HT-29 (cell line): ENCODE results near the gene OR2F1. TPM values are rescaled to one million over a fixed set of nuclear protein-coding genes. Genes with fewer than 3 reads are reported as not detected.
"Not testable (repeated sequence)": the region's sequence is repeated elsewhere in the genome, so short reads cannot be mapped to it uniquely, and the experiment has no call there.

ENCODE experiments used
- DNase-seq: peaks from one replicate; pipeline ENCODE4 v3.0.0-alpha.2; 2015; ENCODE audit warnings: low spot score
- total RNA-seq: library from RNA; depleted of rRNA; stranded (reverse); fragments of >200 nt; shearing (Covaris generic); gene quantifications from 2 replicates; pipeline ENCODE4 v1.2.3, GENCODE V29; 2014; rRNA removed

The OR2F1 gene
- total RNA-seq, 1 experiment from 2014 or later = not detected

- DNase-seq = no peak
Measured at GRCh38 chr7:144006029-144006691, 51.5 kb downstream of the OR2F1 start.

DNA sequence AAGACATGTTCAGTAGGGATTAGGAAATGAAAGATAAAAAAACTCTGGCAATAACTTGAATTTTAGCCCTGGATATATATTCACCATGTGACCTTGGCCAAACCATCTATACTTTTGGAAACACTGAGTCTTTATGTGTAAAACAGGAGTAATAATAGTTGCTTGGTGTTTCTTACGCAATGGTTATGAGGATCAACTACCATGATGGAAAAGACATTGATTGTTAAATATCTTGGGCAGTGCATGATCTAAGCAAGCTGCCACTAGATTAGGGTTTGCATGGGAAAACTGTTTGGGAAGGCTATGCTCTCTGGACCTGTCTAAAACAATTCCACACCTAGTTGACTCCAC, 52.0 kb downstream of the OR2F1 start:
- DNase-seq = no peak

DNA sequence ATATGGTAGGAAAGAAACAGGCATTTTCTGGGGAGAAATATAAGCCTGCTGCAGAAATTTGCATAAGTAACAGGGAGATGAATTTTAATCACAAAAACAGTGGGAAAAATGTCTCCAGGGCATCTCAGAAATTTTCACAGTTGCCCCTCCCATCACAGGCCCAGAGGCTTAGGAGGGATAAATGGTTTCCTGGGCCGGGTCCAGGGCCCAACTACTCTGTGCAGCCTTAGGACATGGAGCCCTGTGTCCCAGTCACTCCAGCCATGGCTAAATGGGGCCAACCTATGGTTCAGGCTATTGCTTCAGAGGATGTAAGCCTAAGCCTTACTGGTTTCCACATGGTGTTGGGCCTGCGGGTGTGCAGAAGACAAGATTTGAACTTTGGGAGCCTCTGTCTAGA, 54.7 kb downstream of the OR2F1 start:
- DNase-seq = no peak

DNA sequence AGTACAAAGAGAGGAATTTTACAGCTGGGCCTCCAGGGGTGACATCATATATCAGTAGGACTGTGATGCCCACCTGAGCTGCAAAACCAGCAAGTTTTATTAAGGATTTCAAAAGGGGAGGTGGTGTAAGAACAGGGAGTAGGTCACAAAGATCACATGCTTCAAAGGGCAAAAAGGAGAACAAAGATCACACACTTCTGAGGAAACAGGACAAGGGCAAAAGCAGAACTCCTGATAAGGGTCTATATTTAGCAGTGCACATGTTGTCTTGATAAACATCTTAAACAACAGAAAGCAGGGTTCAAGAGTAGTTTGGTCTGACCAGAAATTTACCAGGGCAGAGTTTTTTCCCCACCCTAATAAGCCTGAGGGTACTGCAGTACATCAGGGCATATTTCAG, 55.4 kb downstream of the OR2F1 start:
- not testable (repeated sequence) for DNase-seq

- DNase-seq = not testable (repeated sequence)
Measured at GRCh38 chr7:144010821-144011220, 56.2 kb downstream of the OR2F1 start.

- DNase-seq = peak; percentile 74
Measured at GRCh38 chr7:144011458-144012230, 57.0 kb downstream of the OR2F1 start.

Other genes starting within 250 kb of the OR2F1 start
- gene CTAGE6, start 197.1 kb upstream of the OR2F1 start, total RNA-seq = not detected in 2 replicates
- gene TCAF1, start 52.7 kb upstream of the OR2F1 start, total RNA-seq = 17.4 and 22.4 TPM in 2 replicates
- not detected in 2 replicates for gene OR2F2, start 19.6 kb upstream of the OR2F1 start, total RNA-seq
- gene OR6B1, start 45.5 kb downstream of the OR2F1 start, total RNA-seq = not detected in 2 replicates
- gene OR2A5, start 94.1 kb downstream of the OR2F1 start, total RNA-seq = not detected in 2 replicates
- not detected in 2 replicates for gene OR2A25, start 115.0 kb downstream of the OR2F1 start, total RNA-seq
- not detected in 2 replicates for gene OR2A12, start 131.4 kb downstream of the OR2F1 start, total RNA-seq
- not detected in 2 replicates for gene OR2A2, start 154.7 kb downstream of the OR2F1 start, total RNA-seq
- gene OR2A14, start 168.3 kb downstream of the OR2F1 start, total RNA-seq = not detected in 2 replicates
- 3.8 and 3.9 TPM in 2 replicates for gene CTAGE4, start 228.6 kb downstream of the OR2F1 start, total RNA-seq
- gene ARHGEF35, start 241.0 kb downstream of the OR2F1 start, total RNA-seq = 7.5 and 12.7 TPM in 2 replicates